ENCODE measurements around the gene DIS3L2.
"Not testable (repeated sequence)": the region's sequence is repeated elsewhere in the genome, so short reads cannot be mapped to it uniquely, and the experiment has no call there.

DNA sequence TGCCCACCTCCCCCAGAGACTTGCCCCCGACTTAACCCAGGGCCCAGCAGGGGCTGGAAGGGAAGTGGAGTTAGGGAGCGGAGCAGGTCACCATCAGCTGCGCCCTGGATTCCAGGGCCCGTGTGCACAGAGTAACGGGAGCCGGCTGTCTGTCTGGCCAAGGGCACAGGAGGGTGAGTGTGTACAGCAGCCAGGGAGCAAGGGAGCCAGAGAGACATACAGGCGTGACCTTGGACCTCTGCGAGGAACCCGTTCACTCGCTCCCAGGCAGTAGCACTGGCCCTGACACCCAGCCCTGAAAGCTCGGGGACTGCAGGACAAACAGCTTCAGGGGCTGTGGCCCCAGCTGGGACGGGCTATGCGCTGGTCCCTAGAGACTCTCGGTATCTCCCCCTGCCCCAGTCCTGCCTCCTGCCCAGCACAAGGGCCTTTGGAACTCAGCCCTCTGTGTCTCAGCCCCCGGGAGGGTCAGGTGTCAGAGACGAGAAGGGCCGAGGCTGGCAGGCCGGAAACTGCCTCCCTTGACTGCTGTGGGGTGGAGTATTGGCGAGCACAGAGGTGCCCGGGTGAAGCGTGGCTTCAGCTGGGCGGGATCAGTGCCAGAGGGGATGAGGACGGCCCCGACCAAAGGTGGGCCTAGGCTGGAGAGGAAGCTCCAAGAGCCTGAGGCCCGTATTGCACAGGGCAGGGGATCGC lies 370.9 kb downstream of the DIS3L2 start:
- TF ChIP-seq, protein P1, sequence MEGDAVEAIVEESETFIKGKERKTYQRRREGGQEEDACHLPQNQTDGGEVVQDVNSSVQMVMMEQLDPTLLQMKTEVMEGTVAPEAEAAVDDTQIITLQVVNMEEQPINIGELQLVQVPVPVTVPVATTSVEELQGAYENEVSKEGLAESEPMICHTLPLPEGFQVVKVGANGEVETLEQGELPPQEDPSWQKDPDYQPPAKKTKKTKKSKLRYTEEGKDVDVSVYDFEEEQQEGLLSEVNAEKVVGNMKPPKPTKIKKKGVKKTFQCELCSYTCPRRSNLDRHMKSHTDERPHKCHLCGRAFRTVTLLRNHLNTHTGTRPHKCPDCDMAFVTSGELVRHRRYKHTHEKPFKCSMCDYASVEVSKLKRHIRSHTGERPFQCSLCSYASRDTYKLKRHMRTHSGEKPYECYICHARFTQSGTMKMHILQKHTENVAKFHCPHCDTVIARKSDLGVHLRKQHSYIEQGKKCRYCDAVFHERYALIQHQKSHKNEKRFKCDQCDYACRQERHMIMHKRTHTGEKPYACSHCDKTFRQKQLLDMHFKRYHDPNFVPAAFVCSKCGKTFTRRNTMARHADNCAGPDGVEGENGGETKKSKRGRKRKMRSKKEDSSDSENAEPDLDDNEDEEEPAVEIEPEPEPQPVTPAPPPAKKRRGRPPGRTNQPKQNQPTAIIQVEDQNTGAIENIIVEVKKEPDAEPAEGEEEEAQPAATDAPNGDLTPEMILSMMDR (IDR thresholded peaks at IDR 0.05; ENCODE audit: low read length): not testable (repeated sequence)
- not testable (repeated sequence) for TF ChIP-seq EZH2 (IDR thresholded peaks at IDR 0.05; ENCODE audit: borderline replicate concordance, low read length)

Measured in OCI-LY1 (cell line).